Dorsolateral prefrontal cortex (tissue), 118 donors: Measurements from ENCODE around the gene LCLAT1. TPM values are rescaled to one million over a fixed set of nuclear protein-coding genes. Genes with fewer than 3 reads are reported as not detected.

ENCODE experiments used
- total RNA-seq, 120 experiments: library from RNA; stranded (reverse); gene quantifications; one replicate each; pipeline versions ENCODE4 v1.2.3 to v1.2.4, GENCODE V29; 2022

LCLAT1 gene
- total RNA-seq, 120 experiments from 2014 or later = 12.2 to 31.1 (median 22.8) TPM

Other genes with a start within 250 kb of the LCLAT1 start
- 10 to 100 TPM in 44 of 120 experiments, 1 to 10 TPM in 76; 3.1 to 35.3 (median 8.7) TPM for gene LBH, start 215.7 kb upstream of the LCLAT1 start, total RNA-seq